ENCODE results near the gene CHAD.
A peak's percentile ranks its signal among the peaks of the same experiment; 100 is the strongest.
"Not testable (repeated sequence)": the region's sequence is repeated elsewhere in the genome, so short reads cannot be mapped to it uniquely, and the experiment has no call there.

Gene CHAD

GRCh38 chr17:50452630-50453300, 15.9 kb downstream of the CHAD start:
- no peak for DNase-seq

GRCh38 chr17:50451943-50452629, 16.6 kb downstream of the CHAD start:
- no peak for DNase-seq

- no peak for DNase-seq
Measured at GRCh38 chr17:50448643-50449042, 20.0 kb downstream of the CHAD start.

GRCh38 chr17:50447870-50448595, 20.6 kb downstream of the CHAD start:
- no peak for DNase-seq

- DNase-seq: no peak
Measured at GRCh38 chr17:50445730-50446325, 22.9 kb downstream of the CHAD start.

- DNase-seq: no peak
Measured at GRCh38 chr17:50444841-50445715, 23.6 kb downstream of the CHAD start.

DNA sequence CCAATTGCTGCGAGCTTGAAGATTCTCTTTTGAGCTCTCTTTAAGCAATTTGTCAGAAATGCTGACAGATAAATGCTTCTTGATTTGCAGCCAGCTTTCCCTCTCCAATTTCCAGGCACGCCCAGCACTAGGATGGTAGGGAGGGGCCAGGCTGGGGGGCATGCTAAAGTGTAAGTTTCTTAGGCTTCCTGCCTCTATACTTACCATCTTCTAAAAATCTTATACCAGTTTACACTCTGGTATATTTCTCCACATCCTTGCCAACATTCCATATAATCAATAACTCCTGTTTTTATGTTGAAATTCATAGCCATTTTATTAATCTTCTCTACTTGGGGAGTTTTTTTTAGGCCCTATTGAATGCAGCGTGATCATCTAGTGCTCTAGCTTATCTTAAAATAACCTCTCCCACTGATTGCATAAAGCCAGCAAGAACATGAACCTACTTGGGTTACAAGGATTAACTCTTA, 25.1 kb downstream of the CHAD start:
- no peak for DNase-seq

- DNase-seq: no peak
Measured at GRCh38 chr17:50440838-50441829, 27.5 kb downstream of the CHAD start.

DNA sequence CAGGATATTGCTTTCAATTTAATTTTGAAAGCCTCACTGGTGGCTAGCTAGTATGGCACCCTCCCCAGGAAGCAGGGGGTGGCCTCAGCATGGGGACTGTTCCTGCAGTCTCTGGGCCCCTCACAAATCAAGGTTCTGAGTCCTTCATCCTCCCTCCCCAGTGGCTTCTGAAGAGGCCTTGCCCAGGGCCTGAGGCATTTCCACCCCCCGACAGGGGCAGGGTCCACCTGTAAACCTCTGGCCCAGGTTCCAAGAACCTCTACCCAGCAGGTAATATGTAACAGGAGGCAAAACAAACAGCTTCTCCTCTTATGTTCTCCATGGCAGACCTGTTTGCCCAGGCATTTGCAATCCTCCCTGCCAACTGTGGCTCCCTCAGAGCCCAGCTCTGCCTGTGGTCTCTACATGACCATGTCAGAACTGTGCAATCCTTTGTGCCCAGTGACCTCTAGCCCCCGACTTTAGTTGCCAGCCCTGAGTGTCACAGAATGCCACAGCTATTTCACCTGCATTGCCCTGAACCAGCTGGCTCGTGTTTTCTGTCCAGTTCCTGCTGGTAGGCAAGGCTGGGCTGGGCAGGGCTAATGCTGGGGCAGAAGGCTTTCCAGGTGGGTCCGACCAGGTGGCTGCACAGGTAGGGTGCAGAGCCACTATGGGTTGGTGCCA, 28.4 kb downstream of the CHAD start:
- DNase-seq: no peak

- DNase-seq: no peak
Measured at GRCh38 chr17:50439008-50439407, 29.7 kb downstream of the CHAD start.

DNA sequence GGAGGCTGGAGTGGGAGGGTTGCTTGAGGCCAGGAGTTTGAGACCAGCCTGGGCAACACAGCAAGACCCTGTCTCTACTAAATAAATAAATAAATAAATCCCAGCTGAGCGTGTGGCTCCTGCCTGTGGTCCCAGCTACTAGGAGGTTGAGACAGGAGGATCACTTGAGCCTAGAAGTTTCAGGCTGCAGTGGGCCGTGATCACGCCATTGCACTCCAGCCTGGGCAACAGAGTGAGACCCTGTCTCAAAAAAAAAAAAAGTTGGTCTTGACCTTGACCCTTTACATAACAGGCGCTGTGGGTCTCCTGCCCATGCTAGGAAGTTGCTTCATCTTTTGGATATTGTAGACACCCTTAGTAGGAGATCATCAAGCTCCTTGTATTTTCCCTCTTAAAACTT, 31.3 kb downstream of the CHAD start:
- no peak for DNase-seq

DNA sequence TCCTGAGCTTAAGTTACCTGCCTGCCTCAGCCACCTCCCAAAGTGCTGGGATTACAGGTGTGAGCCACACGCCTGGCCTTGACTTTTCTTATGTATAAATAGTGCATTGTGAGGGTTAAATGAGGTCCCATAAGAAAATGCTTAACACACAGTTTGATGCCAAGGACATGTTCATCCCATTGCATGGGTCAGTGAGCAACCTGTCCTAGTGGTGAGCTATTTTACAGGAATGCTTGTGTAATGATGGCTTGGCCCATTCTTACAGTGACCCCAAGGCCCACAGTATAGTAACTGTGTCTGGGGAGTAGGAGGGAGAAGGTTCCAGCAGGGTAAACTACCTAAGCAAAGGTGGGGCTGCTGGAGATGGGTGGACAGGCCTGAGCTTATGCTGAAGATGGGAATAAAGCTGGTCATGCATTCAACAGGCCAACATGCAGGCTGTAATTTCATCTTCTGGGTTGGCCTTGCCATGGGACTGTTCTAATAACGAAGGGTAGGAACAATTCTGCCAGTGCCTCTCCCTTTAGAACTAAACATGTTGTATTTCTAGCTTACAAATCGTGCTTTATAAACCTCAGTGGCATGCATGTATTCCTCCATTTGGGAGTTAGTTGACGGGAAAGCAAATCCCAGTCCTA, 36.4 kb downstream of the CHAD start:
- DNase-seq: no peak

- no peak for DNase-seq
Measured at GRCh38 chr17:50430821-50431618, 37.7 kb downstream of the CHAD start.

DNA sequence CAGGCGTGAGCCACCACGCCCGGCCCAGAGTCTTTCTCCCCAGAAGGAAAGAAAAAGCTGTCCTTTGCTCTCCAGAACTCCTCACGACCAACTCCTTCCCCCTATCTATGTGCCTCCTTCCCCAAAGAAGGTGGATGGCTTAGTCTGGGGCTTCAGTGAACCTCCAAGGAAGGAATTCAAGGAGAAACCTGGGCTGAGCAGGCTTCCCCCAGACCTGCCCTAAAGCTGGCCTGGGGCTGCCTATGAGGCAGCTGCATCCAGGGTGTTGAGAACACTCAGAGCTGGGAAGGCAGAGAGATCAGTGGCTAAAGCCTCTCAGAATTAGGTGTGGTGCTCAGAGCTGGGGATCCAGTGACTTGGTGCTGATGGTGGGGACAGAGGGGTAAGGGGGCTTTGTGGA, 38.9 kb downstream of the CHAD start:
- no peak for DNase-seq

DNA sequence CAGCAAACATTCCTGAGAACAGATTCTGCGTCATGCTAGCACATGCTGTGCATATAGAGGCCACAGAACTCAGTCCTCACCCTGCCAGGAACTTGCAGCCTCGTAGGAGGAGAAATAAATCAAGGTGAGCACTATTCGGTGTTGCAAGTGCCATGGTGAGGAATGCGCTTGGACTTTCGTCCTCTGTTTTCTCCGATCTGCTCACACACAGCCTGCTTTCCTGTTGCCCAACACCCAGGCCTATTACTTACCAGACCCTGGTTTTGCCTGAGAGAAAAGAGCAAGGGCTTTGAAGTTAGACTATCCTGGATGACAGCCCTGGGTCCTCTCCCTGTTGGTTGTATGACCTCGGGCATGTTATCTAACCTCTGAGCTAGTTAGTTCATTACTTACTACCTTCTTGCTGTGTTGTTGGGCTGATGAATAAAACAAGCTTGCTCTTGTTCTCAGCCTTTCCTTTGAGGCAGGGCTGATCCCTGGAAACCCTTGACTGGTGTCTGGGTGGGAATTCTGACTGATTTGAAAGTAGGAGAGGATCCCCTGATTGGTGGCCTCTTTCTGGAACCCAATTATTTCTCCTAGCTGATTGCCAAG, 39.8 kb downstream of the CHAD start:
- DNase-seq: no peak

- not testable (repeated sequence) for DNase-seq
Measured at GRCh38 chr17:50428126-50428525, 40.6 kb downstream of the CHAD start.

DNA sequence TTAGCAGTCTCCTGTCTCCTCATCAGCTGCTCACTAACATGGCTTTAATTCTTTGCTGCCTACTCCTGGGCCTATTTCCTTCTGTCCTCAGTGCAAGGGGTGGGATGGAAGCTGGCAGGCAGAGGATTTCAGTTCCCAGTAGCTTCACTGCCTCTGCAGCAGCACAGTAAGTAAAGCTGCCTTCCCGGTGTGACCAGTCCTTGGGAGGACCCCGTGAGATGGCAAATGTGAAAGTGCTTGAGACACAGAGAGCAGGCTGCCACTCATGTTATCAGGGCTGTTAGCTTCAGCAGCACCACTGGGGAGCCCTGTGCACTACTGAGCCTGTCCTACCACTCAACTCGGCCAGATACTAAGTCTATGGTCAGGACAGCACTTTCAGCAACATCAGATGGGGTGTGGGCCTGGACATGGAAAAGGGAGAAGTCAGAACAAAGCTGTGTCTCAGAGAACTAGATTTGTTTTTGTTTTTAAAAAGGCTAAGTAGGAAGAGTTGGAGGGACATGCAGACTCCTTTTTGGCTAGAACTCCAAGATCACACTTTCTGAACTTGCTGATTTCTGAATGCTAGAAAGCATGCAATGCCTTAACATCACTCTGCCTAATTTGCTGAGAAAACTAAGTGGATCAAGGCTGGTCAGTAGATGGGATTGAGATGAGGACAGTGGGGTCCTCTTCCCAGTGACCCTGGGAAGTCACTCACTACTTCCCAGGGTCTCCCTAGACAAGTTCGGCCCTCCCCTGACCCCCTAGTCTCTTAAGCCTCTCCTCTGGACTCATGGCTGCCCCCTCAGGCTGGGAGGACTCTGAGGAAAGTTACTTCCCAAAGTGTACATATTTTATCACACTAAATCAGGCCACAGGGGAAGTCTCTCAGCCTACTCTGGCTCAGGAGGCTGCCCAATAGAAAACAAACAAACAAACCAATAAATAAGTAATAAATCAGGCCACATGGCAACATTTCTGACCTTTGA, 41.6 kb downstream of the CHAD start:
- DNase-seq: peak; percentile 5

DNA sequence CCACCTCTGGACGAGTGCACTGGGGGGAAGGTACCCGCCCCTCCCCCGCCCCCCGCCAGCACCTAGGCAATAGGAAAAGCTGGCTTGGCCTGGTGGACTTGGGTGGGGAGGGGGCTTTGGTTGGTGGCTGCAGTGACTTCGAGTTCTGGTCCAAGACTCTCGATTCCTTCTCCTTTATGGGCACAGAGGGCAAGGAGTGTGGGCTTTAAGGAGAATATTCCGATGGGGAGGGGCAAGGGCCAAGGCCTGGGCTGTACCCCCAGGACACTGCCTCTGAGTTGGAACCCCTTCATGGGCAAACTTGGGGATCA, 42.3 kb downstream of the CHAD start:
- no peak for DNase-seq

All from activated T-cell treated with anti-CD3 and anti-CD28 coated beads for 4 hours (primary cell).